ENCODE measurements around the gene CAMK2B.

Gene CAMK2B

GRCh38 chr7:44325201-44325671, at the start of gene CAMK2B:
Gene CAMK2B (minus strand): TSS chr7:44325594. CDS start chr7:44325421, 173 bp downstream.
- no peak for DNase-seq (ENCODE audit: low read depth, low spot score)

DNA sequence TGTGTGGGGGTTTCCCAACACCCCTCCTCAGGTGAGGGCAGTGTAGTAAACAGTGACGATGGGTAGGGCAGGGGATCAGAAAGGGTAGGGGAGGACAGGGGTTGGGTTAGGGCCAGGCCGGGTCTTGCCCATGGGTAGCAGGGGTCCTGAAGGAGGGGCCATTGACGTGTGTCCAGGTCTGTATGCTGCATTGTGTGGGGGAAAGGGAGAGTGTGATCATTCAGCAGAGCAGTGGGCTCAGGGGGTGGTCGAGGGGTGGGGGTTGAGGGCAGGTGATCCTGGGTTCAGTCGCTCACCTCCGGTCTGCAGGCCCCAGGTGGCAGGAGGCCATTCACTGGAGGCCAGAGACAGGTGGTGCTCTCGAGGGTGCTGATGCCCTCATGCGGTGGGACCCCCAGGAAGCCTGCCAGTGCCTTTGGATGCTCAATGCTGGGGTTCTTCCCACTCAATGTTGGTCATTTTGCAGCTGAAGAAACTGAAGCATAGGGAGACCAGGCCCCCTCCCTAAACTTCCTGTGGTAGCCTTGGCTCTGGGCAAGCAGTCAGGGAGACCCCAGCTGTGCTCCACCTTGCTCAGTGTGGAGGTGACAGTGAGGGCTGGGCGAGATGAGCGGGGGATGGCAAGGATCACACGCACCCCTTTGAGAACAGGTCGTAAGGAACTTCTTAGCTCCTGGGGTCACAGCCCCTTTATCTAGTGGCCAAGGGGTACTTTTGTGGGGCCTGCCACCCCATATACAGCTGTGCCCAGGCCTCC, 48.8 kb upstream of the CAMK2B start:
- DNase-seq (ENCODE audit: low read depth, low spot score) = no peak

GRCh38 chr7:44373418-44373740, 48.0 kb upstream of the CAMK2B start:
- DNase-seq (ENCODE audit: low read depth, low spot score) = no peak

DNA sequence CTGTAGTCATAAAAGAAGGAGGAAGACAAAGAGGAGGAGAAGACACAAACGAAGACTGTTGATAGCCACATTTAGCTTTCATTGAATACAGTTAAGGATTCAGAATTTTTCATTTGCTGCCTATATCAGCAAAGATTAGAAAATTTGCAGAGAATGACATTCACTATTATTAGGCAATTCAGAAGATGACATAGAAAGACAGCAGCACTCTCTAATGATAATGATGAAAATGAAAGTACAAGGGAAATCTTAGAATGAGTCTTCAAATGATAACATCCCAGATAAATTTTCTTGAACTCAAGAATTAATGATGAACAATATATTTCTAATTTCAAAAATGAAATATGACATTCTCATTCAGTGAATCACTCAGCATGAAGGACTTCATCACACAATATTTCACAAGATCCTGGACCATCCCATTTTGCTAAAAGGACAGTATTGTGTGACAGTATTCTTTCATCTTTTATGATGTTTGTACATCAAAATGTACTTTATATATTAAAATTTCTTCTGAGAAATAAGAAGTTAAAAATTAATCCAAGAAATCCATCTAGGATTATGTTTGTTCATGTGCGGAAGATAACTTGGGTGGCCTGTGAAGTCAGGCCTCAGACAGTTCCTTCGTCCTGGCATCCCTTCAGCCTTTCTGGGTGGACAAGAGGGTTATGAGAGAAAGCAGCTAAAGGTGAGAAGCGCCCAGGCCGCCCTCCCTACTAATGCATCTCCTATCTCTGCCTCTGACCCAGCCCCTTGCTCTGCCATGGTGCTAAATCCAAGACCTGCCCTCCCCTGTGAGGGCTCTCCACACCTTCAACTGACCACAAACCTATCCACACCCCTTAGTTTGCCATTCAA, 47.4 kb upstream of the CAMK2B start:
- no peak for DNase-seq (ENCODE audit: low read depth, low spot score)

GRCh38 chr7:44368885-44369284, 43.5 kb upstream of the CAMK2B start:
- no peak for DNase-seq (ENCODE audit: low read depth, low spot score)

DNA sequence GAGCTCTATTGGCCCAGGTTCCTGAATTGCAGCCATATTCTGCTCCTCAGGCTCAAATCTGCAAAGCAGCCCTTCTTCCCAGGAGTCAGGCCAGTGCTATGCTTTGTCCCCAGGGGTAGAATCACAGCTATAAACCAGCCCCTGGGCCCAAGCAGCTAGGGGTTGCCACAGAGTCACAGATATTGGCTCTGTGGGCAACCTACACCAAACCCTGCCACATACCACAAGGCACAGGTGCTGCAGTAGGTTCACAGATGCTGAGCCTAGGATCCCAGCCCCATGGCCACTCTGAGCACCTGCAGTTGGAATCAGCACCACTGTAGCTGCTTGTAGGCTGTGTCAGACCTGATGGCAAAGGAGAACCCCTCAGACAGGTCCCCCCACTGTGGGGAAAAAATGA, 43.1 kb upstream of the CAMK2B start:
- no peak for DNase-seq (ENCODE audit: low read depth, low spot score)

GRCh38 chr7:44367475-44368043, 42.2 kb upstream of the CAMK2B start:
- no peak for DNase-seq (ENCODE audit: low read depth, low spot score)

DNA sequence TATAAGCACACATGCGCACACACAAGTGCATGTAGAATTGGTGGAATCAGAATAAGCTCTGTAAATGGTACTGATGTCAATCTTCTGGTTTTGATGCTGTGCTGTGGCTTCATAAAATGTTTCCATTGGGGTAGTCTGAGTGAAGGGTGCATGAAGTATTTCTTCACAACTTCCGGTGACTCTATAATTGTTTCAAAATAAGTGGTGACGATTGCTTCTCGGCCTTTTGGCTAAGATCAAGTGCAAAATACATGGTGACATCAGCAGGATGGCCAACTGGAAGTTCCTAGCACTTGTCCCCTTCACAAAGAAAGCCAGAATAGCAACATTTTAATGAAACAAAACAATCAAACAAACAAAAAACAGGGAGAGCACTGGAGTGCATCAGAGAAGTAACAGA, 41.6 kb upstream of the CAMK2B start:
- DNase-seq (ENCODE audit: low read depth, low spot score) = no peak

DNA sequence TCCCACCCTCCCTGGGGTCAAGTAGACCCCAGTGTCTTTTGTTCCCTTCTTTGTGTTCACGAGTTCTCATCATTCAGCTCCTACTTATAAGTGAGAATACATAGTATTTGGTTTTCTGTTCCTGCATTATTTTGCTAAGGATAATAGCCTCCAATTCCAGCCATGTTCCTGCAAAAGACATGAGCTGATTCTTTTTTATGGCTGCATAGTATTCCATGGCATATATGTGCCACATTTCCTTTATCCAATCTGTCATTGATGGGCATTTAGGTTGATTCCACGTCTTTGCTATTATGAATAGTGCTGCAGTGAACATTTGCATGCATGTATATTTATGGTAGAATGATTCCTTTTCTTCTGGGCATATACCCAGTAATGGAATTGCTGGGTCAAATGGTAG, 28.3 kb upstream of the CAMK2B start:
- no peak for DNase-seq (ENCODE audit: low read depth, low spot score)

GRCh38 chr7:44348851-44349781, 23.7 kb upstream of the CAMK2B start:
- peak; percentile 23 for DNase-seq (ENCODE audit: low read depth, low spot score)

GRCh38 chr7:44348300-44348699, 22.9 kb upstream of the CAMK2B start:
- DNase-seq (ENCODE audit: low read depth, low spot score) = peak; percentile 65

- no peak for DNase-seq (ENCODE audit: low read depth, low spot score)
Measured at GRCh38 chr7:44347546-44348114, 22.2 kb upstream of the CAMK2B start.

DNA sequence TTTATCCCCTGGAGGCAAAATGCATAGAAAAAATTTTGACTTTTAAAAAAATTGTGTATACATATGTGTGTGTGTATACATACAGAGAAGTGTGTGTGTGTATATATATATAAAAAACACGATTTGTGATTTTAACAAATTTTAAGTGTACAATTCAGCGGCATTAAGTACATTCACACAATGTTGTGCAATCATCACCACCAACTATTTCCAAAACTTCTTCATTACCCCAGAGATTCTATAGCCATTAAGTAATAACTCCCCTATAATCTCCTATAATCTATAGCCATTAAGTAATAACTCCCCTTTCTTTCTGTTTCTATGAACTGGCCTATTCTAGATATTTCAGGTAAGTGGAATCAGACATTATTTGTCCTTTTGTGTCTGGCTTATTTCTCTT, 20.7 kb upstream of the CAMK2B start:
- DNase-seq (ENCODE audit: low read depth, low spot score) = no peak

- DNase-seq (ENCODE audit: low read depth, low spot score) = no peak
Measured at GRCh38 chr7:44341401-44341800, 16.0 kb upstream of the CAMK2B start.

DNA sequence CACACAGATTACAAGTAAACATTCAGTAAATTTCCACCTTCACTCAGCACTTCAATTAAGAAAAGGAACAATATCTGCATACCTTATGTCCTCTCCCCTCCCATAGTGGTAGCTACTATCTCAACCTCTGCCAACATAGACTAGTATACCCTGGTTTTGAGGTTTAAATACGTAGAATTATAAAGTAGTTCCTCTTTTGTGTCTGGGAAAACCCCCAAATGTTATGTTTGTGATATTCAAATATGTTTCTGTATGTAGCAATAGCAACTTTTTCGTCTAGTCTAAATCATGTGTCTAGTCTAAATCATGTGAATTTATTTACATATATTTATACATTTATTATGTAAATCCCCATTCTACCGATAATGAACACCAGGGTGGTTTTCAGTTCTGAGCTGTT, 13.2 kb upstream of the CAMK2B start:
- no peak for DNase-seq (ENCODE audit: low read depth, low spot score)

DNA sequence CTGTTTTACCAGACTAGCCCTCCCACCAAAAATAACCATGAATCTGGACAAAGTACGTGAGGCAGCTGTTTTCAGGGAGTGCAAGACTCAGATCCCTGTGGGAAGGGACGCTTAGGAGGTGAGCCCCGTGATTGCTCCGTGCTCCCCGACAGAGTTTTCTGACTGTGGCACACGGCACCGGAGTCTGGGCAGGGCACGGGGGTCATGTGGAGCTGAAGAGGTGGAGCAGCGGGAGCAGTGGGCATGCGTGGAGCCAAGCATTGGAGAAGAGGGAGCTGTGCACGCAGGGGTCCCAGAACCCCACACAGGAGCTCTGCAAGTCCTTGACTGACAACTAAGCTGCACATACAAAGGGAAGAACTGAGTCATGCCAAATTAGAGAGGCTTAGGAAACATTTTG, 11.1 kb upstream of the CAMK2B start:
- DNase-seq (ENCODE audit: low read depth, low spot score) = no peak

DNA sequence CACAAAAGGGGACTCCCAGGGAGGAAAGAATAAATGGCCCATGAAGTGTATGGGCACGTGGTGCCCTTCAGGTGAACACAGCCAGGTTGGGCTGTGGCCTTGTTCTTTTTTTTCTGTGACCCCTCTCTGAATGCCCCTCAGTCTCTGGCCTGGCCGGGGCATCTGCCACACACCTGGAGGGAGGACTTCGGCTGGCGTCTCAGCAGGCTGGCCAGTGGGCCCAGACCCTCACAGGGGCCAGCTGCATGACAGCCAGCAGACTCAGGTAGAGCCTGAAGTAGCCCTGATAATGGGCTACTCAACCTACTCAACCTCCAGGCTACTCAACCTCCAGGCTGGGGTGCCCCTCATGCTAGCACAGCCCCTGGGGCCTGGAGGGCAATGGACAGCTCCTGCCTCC, 9.8 kb upstream of the CAMK2B start:
- no peak for DNase-seq (ENCODE audit: low read depth, low spot score)

- DNase-seq (ENCODE audit: low read depth, low spot score) = no peak
Measured at GRCh38 chr7:44334734-44335097, 9.3 kb upstream of the CAMK2B start.

- DNase-seq (ENCODE audit: low read depth, low spot score) = no peak
Measured at GRCh38 chr7:44333911-44334733, 8.7 kb upstream of the CAMK2B start.

DNA sequence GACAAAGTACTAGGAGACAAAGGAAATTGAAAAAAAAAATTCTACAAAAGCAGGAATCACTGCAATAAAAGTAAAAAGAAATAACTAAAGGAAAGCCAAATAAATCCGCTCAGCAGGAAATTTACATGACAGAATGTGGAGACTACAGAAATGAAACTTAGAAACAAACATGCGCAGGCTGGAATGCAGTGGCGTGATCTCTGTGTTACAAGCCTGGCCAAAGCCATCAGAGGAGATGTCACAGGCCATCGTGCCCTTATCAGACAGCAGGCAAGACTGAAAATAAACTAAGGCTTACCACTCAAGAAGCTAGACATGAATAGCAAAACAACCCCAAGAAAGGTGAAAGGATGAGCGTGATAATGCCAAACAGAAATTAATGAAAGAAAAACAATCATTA, 6.3 kb upstream of the CAMK2B start:
- DNase-seq (ENCODE audit: low read depth, low spot score) = no peak
